GM19193 (cell line): ENCODE data around the gene CORIN.

ENCODE experiments used
- POLR2A ChIP-seq: IDR thresholded peaks from 4 replicates; pipeline ENCODE4 v1.6.1; 2011; ENCODE audit not compliant: insufficient read depth, insufficient read length; ENCODE audit errors: extremely low read depth

Gene CORIN

GRCh38 chr4:47816748-47817147, 21.1 kb downstream of the CORIN start:
- no peak for TF ChIP-seq POLR2A

GRCh38 chr4:47814618-47815295, 23.1 kb downstream of the CORIN start:
- TF ChIP-seq POLR2A, result no peak

- no peak for TF ChIP-seq POLR2A
These were observed 28.1 kb downstream of the CORIN start for GRCh38 chr4:47809654-47810203.

- no peak for TF ChIP-seq POLR2A
These were observed 33.3 kb downstream of the CORIN start for GRCh38 chr4:47804598-47804997.

GRCh38 chr4:47801481-47802002, 36.3 kb downstream of the CORIN start:
- TF ChIP-seq POLR2A, result no peak

- no peak for TF ChIP-seq POLR2A
These were observed 39.7 kb downstream of the CORIN start for GRCh38 chr4:47798165-47798564.

GRCh38 chr4:47791965-47792364, 45.9 kb downstream of the CORIN start:
- no peak for TF ChIP-seq POLR2A

- TF ChIP-seq POLR2A, result no peak
These were observed 47.8 kb downstream of the CORIN start for GRCh38 chr4:47790105-47790504.

- no peak for TF ChIP-seq POLR2A
These were observed 49.7 kb downstream of the CORIN start for GRCh38 chr4:47788126-47788525.

- TF ChIP-seq POLR2A, result no peak
These were observed 50.9 kb downstream of the CORIN start for GRCh38 chr4:47786958-47787370.

GRCh38 chr4:47785153-47785552, 52.7 kb downstream of the CORIN start:
- TF ChIP-seq POLR2A, result no peak

- no peak for TF ChIP-seq POLR2A
These were observed 53.6 kb downstream of the CORIN start for GRCh38 chr4:47784222-47784621.

- TF ChIP-seq POLR2A, result no peak
These were observed 61.5 kb downstream of the CORIN start for GRCh38 chr4:47776353-47776752.

- TF ChIP-seq POLR2A, result no peak
These were observed 63.8 kb downstream of the CORIN start for GRCh38 chr4:47774079-47774478.

GRCh38 chr4:47771020-47771419, 66.8 kb downstream of the CORIN start:
- TF ChIP-seq POLR2A, result no peak

GRCh38 chr4:47763279-47763678, 74.6 kb downstream of the CORIN start:
- TF ChIP-seq POLR2A, result no peak
